ENCODE data around the gene PLA2G2E.
A peak's percentile ranks its signal among the peaks of the same experiment; 100 is the strongest.

Gene PLA2G2E, protein sequence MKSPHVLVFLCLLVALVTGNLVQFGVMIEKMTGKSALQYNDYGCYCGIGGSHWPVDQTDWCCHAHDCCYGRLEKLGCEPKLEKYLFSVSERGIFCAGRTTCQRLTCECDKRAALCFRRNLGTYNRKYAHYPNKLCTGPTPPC

DNA sequence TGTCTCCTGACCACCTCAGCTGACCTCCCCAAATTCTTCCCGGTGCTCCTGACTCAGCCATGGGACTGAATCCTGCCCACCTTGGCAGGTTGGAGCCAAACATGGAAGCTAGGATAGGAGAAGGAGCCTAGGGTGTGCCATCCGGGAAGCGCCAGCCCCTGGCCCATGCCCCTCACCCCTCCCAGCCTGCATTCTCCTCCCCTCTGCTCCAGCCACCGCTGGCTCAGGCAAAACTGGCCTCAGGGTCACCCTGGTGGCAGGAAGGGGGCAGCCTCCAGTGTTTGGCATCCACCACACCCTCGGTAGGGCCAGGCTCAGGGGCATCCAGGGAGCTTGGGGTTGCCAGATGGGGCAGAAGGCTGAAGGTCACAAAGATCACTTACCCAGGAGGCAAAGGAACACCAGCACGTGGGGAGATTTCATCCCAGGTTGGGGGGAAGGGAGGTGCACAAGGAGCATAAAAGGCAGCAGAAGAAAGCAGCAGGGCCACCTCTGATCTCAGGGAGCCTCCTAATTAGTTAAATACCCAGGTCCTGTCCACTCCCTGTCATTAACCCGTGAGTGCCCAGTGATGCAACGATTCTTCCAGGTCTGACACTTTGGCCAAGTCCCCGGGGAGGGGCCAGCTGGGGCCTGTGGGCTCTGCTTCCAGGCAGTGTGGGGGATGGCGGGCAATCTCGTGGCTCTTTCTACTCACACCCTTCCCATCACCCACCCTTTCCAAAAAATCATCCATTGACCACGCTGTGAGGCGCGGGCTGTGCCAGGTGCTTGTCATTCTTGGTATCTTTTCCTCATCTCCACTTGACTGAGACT lies at the start of gene PLA2G2E:
Gene PLA2G2E (minus strand): TSS at position 481 of the 816 bp plus-strand sequence. CDS start 58 bp downstream, at position 423.
- no peak for ATAC-seq
- no peak for DNase-seq

DNA sequence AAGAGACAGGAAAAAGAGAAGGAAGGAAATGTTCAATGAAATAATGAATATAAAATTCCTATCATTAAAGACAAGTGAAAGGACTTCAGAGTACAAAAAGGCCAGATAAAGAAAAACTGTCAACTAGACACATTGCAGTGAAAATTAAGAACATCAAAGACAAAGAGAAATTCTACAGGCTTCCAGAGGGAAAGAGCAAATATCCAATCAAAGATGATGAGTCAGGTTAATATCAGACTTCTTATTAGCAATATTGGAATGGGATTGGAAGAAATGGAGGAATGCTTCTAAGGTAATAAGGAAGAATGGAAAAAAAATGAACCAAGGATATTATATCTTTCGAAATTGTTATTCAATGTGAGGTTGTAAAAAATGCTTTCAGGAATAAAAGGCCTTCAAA lies 48.2 kb upstream of the PLA2G2E start:
- ATAC-seq (no peak), DNase-seq (no peak)

DNA sequence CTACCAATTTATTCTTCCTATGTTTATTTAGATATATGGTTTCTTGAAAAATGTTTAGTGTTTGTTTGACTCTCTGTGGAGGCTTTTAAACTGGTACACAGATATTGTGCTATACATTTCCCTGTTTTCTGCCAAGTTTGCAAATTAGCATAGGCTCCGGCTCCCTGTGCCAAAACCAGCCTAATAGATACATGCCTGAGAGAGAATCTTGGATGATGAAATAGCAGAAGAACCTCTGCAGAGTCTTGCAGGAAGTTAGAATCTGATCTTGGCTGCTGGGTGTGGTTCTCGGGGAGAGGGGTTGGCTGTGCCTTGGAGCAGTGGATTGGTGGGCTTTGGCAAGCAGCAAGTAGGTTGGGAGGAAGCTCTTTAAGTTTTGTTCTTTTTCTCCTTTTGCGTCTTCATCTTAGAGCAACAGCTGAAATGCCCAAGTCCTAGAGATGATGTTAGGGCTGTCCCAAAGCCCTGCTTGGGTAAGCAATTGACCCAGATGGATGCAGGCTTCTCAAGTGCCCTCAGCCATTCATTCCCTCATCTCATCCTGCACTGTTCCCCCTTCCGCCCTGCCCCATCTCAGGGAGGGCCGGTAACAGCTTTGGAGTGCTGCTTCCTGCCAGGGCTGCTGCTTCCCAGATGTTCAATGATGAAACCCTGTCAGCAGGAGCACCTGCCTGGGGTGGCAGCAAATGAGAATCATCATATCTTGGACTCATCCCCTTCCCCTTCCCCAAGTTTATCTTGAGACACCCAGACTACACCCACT lies 46.7 kb upstream of the PLA2G2E start:
- ATAC-seq (no peak), DNase-seq (no peak)

DNA sequence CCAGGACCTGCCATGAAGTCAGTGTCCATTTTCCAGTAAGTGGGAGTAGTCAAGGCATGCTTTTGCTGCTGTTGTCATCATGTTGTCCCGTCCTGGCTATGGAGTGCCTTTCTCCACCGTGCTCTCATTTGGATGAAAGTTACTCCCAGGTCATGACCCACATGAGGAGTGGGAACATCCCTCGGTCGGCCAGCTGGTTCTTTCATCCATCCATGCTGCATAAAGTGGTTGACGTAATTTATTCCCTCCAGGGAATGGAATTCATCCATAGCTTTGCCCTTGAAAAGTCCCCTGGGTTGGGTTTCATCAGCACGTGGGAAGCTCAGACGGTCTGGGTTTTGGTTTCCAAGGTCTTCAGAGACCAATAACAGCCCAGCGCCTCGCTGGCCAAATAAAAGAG lies 44.4 kb upstream of the PLA2G2E start:
- DNase-seq: no peak
- ATAC-seq: no peak

DNA sequence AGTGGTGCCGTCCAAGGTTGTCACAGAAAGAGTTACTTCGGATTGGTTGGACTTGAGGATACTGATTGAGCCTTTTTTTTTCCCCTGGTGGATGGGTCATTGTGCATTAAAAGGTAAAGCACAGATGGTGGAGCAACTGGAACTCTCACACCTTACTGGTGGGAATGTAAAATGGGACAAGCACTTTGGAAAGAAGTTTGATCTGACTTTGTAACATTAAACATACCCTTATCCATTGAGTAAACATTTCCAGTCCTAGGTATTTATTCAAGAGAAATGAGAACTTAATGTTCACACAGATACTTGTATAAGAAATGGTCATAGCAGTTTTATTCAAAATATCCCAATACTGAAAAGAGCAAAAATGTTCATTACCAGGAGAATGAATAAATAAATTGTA lies 41.1 kb upstream of the PLA2G2E start:
- DNase-seq: no peak
- no peak for ATAC-seq

DNA sequence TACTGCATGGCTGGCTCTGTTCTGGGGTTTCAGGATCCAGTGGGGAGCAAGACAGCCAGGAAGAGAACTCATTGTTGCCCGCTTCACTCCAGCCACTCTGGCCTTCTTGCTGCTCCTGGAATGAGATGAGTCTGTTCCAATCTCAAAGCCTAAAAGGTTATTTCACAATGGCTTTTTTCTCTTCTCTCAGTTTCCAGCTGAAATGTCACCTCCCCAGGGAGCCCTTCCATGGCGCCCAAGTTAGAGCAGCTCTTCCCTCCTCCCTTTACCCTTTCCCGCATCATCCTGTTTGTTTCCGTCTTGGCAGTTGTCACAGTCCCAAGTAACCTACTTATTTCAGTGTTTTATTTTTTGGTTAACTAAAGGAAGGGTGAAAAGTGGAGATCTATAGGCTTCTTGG lies 40.2 kb upstream of the PLA2G2E start:
- ATAC-seq: no peak
- DNase-seq: no peak

DNA sequence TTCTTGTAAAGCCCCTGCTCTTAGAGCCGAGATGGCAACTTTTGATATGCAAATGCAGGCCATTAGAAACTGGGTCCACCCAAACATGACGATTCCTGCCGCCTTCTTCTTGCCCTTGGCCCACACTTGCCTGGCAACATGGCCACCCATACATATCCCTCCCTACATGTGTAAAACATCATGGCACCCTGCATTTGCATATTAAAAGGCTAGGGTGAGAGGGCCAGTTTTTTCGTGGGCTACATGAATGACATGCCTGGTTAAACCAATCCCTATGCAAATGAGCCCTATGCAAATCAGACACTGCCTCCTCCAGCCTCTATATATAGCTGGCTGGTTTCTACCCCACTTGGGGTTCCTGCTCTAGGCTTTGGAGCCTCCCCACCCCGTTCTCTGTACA lies 37.2 kb upstream of the PLA2G2E start:
- no peak for ATAC-seq

DNA sequence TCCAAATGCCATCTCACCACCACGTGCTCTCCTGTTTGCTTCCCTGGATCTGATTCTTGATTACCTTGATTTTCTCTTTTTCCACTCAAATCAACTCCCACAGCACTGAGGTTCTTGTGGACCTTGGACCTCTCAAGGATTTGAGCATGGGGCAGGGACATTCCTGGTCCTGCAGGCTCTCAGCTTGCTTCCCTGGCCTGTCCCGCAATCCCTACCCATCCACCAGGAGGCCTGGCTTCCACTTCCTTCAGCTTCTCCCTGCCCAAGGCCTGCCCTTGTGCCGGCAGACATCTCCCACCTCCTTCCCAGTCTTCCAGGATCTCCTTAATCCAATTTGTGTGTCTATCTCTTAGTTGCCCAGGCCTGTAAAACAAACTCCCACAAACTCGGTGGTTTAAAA lies 34.4 kb upstream of the PLA2G2E start:
- ATAC-seq (no peak), DNase-seq (no peak)

More for the DNA sequence above, 37.2 kb upstream of the PLA2G2E start:
- DNase-seq: no peak

DNA sequence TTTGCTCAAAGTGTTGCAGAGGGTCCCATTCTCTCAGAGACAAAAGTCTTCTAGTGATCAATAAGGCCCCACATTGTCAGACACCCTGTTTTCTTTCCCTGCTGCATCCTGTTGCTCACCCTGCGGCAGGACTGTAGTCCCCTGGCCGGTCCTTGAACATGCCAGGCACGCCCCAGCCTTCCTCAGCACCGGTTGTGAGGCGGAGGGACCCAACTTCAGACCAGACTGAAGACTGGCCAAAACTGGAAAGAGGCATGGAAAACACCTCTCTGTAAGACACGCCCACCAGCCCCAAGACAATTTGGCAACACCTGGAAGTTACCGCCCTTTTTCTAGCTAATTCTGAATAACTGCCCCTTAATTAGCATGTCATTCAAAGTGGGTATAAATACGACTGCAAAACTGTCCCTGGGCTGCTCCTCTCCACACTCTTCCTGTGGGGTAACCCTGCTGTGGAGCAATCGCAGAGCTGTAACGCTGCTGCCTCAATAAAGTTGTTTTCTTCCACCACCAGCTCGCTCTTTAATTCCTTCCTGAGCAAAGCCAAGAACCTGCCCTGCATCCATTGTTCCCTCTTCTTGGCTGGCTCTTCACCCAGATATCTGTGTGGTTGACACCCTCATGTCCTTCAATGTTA lies 32.2 kb upstream of the PLA2G2E start:
- DNase-seq (no peak), ATAC-seq (no peak)

DNA sequence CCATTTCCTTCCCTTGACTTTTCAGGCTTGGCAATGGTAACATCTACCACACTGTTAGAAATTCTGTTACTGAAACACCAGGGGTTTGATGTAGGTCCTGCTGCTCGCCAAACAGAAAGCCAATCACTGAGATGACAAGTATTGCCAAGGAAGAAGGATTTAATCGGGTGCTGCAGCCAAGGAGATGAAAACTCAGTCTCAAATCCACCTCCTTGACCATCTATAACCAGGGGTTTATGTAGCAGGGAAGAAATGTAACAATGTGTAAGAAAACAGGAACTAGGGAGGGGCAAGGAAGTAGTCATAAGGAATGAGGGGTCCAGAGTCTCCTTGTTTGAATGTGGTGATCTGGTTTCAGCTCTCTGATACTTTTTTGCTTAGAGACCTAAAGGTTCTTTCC lies 30.6 kb upstream of the PLA2G2E start:
- ATAC-seq: no peak
- no peak for DNase-seq

DNA sequence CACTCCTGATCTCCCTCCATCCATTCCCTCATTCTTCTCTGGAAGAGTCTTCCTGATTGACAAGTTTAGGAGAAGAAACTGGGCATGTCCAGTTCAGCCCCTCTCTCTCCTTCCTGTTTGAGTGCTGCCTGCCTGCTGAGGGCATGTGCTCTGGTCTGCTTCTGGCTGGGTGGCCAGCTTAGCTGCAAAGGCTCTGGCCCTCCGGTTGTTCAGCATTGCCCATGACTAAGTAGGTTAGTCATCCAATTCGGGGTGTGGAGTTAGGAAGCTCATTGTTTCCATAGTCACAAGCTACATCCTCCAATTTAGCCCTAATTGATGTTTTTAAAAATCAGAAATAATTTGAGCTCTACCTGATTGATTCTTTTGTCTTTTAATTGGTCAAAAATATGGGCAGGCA lies 25.6 kb upstream of the PLA2G2E start:
- no peak for DNase-seq

DNA sequence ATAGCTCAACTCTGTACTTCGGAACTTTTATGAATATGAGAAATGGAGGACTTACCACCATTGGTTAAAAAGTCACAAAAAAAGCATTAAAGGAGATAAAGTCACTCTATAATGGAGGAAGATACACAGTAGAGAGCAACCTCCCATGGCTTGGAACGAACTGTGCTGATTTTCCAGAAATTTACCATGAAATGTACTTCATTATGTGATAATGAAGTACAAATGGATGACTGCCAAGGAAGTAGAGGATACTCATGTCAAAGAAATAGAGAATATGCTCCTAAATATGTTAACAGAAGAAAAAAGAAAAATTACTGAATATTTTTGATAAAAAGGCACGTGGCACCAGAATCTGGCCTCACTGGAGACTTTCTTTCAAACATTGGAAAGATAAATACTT lies 23.6 kb upstream of the PLA2G2E start:
- no peak for ATAC-seq
- DNase-seq: no peak

More for the DNA sequence above, 25.6 kb upstream of the PLA2G2E start:
- peak; percentile 35 for ATAC-seq

DNA sequence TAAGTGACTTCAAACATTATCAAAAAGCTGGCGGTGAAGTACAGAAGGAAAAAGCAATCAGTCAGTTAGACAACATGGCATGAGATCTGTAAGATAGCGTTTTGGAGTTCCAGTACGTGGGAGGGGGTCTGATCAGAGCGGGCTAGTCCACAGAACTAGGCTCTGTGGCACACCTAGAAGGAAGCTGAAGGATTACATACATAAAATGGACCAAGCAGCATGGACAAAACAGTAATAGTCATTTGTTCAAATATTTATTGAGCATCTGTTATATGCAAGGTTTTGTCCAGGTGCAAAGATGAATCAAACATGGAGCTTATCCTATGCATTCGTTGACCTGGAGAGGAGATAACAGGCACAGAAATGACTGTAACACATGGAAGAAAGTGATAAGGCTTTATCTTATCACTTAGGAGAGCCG lies 22.9 kb upstream of the PLA2G2E start:
- ATAC-seq: no peak
- DNase-seq: no peak

DNA sequence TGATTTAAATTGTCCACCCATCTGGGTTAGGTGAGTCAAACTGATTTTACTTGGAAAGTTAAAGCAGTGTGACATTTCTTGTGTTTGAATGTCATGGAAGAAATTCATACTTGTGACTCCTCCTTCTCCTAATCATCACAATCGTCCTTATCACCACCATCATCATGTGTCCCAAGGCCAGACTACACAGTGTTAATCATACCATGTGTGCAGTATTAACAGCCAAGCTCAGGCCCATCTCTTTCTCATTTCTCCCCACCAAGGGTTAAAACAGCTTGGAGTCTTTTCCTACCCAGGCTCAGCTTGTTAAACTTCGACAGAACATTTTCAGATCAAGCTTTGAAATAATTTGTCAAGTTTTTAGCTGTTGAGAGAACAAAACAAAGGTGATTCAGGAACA lies 22.5 kb upstream of the PLA2G2E start:
- DNase-seq (no peak), ATAC-seq (peak; percentile 89)

DNA sequence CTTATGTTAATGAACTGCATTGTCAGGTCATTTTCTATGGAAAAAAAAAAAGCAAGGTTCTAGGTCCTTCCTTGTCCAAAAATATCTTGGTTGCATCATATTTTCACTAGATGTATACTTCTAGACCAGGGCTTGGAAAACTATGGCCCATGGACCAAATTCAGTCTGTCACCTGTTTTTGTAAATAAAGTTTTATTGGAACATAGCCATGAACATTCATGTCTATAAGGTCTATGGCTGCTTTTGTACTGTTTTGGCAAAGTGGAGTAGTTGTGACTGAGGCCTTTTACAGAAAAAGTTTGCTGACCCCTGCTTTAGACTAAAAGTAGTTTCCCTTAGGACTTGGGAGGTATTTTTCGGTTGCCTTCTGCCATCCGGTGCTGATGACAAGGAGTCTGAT lies 19.2 kb upstream of the PLA2G2E start:
- no peak for ATAC-seq
- no peak for DNase-seq

DNA sequence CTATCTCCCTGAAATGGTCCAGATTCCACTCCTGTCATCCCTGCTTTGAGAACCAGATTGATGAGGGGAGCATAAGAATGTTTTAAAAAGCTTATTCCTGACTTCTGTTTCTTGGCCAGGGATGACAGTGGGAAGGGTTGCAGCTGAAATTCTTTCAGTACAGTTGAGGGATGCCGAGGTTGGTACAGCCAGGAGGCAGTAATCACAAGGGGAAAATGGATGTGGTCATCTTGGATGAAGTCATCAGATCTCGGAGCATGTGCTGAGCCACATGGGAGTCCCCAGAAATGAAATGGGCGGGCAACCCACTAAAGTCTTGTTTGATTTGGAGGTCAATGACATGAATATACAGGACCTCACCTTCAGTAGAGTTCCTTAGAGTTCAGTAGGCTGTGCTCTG lies 18.7 kb upstream of the PLA2G2E start:
- ATAC-seq: no peak
- DNase-seq: no peak

DNA sequence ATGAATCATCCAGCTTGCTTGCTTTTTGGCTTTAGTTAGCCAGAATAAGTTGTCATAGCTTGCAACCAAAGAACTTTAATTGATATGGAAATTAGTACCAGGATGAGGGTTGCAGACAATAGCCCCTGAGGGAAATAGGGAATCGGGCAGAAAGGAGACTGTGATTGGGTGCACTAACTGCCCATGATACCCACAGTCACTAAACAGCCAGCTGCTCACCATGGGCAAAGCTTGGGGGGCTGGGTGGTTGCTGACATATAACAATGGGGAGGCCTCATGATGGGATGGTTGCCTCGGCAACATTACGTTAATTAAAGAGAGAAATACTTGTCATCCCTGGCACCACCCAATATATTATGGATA lies 17.8 kb upstream of the PLA2G2E start:
- DNase-seq: no peak
- ATAC-seq: no peak

DNA sequence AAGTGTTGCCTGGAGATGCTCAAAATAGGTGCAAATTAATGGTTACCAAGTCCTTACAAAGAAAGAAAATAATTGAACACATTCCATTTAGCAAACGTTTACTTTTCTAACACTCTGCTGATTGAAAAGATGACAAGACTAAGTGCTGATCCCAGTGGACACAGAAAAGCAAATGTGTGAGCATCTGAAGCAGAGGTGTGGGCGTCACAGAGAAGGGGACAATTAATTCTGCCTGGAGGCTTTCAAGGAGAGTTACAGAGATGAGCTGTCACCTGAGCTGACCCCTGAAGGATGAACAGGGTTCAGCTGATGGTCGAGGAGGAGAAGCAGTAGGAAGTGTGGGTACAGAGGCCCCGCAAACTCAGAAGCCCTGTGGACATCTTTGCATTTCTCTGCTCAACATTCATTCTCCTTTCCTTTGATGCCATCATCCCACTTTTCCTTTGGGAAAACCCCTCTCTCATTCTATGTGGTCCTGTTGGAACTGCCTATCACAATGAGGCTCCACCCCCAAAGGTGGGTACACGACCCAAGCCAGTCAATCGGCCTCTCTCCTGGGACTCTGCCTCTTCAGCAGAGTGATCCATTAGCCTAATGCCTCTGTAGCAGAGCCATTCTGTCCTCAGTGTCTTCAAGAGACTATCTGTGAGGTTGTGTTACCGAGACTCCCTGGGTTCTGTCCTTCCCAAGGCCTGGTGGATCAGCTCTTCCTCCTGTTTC lies 17.2 kb upstream of the PLA2G2E start:
- no peak for DNase-seq
- no peak for ATAC-seq

DNA sequence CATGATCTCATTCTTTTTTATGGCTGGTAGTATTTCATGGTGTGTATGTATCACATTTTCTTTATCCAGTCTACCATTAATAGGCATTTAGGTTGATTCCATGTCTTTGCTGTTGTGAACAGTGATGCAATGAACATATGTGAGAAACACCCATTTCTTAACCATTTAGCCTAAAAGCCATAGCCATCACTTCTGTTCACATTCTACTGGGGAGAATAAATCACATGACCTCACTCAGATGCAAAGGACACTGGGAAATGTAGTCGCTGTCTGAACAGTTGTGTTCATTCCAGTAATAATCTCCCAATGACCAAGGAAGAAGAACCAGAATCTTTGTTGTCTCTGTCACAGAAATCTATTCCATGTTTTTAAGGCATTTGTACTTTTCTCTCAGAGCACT lies 15.1 kb upstream of the PLA2G2E start:
- DNase-seq (no peak), ATAC-seq (no peak)

DNA sequence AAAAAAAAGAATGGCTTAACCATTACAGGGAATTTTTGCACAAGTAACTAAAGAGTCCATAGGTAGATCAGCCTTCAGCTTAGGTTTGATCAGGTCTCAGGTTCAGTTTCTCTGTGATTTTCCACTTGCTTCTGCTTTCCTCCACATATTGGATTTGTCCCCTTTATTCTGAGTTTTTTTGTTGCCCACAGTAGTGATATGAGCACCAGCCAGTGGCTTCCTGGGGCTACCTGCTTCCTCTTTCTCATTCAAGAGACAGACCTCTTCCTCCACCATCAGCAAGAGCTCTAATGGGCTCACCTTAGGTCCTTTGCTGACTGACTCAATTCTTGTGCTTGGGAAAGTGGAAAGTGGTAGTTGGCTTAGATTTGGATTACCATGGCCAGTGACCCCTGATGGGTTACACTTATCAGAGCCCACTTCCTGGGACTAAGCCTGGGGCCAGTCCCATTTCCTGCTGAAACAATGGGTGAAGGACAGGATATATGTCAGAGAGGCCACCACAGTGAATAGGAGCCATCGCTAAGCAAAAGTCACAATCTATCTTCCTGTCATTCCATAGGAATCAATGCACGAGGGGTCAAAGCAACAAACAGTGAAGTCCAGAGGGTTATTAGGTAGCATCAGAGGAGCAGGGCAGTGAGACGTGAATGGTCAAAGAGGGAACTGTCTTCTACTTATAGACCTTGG lies 12.8 kb upstream of the PLA2G2E start:
- ATAC-seq: no peak

DNA sequence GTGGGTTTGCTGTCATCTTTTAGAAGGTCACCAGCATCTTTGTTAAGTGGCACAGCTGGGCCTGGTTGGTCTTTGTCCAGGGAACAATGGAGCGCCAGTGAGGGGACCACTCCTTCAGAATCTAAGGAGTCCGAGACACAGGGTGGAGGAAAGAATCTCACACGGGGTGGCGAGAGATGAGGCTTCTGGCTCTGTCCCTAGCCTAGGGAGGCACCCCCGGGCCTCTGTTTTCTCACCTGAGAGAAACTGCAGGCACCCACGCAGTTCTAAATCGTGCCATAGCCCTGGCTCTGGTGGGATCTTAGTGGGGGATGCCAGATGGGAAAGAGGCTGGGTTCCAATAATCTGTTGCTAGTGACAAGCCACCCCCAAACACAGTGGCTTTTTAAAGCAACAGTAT lies 10.9 kb upstream of the PLA2G2E start:
- no peak for DNase-seq
- ATAC-seq: no peak

More for the DNA sequence above, 12.8 kb upstream of the PLA2G2E start:
- no peak for DNase-seq

DNA sequence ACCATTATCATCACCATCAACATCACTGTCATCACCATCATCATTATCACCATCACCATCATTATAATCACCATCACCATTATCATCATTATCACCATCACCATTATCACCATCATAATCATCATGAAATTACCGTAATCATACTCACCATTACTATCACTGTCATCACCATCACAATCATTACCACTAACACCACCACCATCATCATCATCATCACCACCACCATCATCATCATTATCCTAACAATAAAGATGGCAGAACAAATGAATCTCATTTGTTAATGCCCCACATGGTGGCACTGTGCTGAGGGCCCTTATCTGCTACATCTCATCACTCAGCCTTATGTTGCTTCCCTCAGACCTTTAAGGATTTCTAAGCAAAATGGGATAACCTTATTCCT lies 9.4 kb upstream of the PLA2G2E start:
- no peak for DNase-seq
- no peak for ATAC-seq
